ENCODE results near the gene NUDT5.

The NUDT5 gene

GRCh38 chr10:12121673-12122072 is 74.0 kb downstream of the NUDT5 start:
- peaks cover 21% of the 10 kb centered on the region for H3K36me3 ChIP-seq

More at GRCh38 chr10:12121673-12122072, 74.0 kb downstream of the NUDT5 start:
- no peak for TF ChIP-seq CTCF (IDR thresholded peaks at IDR 0.05; ENCODE audit: low read depth, low read length)
- H3K4me1 ChIP-seq, result no peaks in the 10 kb centered on the region
- H3K27me3 ChIP-seq, result no peaks in the 10 kb centered on the region
- H3K9me3 ChIP-seq, result no peaks in the 10 kb centered on the region
- no peak for DNase-seq
- no peak overlapping the region for H3K4me3 ChIP-seq (ENCODE audit: low read depth, low read length)

All from BE2C (cell line).